Body of pancreas (tissue), 4 donors: Measurements from ENCODE around the gene SPRED2.

Source experiments
- POLR2A ChIP-seq, 3 donors: fragments of 450-650 bp; IDR thresholded peaks; one replicate each; pipeline ENCODE4 v1.6.1; 2016; ENCODE audit warnings: antibody characterized with exemption in 3 of 3, mild to moderate bottlenecking in 2 of 3
- TF ChIP-seq, protein P1 (sequence below), 7 experiments: fragments of 450-650 bp in 4 of 7; fragments of 200-600 bp in 3 of 7; sonication (generic) in 3 of 7; IDR thresholded peaks; one replicate each; pipeline ENCODE4 v1.5.1; 2016 to 2019; ENCODE audit warnings: antibody characterized with exemption in 7 of 7

DNA sequence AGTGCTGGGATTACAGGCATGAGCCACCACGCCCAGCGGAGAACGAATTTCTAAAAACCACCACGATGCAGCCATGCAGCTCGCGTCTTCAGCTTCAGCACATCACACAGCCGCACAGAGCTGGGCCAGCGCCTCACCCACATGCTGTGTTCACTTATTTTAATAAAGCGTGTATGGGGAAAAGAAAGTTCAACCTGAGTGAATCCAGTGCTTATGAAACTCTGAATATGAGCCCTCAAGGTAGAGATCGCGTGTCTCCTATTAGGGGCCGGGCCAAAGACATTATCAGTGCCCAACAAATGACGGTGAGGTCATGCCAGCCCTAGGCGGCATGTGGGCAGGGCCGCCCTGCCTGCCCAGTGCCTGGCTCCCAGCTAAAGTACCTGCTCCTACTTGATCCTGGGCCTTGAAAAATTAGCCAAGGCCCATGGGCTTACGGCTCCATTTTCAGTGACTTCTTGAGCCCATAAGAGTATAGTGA is 44.3 kb downstream of the SPRED2 start:
- TF ChIP-seq, protein P1, sequence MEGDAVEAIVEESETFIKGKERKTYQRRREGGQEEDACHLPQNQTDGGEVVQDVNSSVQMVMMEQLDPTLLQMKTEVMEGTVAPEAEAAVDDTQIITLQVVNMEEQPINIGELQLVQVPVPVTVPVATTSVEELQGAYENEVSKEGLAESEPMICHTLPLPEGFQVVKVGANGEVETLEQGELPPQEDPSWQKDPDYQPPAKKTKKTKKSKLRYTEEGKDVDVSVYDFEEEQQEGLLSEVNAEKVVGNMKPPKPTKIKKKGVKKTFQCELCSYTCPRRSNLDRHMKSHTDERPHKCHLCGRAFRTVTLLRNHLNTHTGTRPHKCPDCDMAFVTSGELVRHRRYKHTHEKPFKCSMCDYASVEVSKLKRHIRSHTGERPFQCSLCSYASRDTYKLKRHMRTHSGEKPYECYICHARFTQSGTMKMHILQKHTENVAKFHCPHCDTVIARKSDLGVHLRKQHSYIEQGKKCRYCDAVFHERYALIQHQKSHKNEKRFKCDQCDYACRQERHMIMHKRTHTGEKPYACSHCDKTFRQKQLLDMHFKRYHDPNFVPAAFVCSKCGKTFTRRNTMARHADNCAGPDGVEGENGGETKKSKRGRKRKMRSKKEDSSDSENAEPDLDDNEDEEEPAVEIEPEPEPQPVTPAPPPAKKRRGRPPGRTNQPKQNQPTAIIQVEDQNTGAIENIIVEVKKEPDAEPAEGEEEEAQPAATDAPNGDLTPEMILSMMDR (IDR thresholded peaks at IDR 0.05): no peak
- TF ChIP-seq POLR2A (IDR thresholded peaks at IDR 0.05): no peak
